ENCODE data around the gene GALK1. TPM values are rescaled to one million over a fixed set of nuclear protein-coding genes. Genes with fewer than 3 reads are reported as not detected.

The GALK1 gene
- total RNA-seq, 4 donors from 2014 or later: 8.7 to 18.3 (median 11.0) TPM

GRCh38 chr17:75808549-75808904 is 43.5 kb upstream of the GALK1 start:
- Histone ChIP-seq H3K9me3 (no peaks in the 10 kb centered on the region), H3K36me3 (peaks cover 0 to 36% of the 10 kb centered on the region in 2 donors), H3K4me3 (no peak overlapping the region), H3K27ac (peak overlapping the region; percentile 79 to 91 (median 82)), H3K4me1 (peaks cover 22 to 24% of the 10 kb centered on the region in 2 donors), H3K27me3 (no peaks in the 10 kb centered on the region)
- TF ChIP-seq, protein P1, sequence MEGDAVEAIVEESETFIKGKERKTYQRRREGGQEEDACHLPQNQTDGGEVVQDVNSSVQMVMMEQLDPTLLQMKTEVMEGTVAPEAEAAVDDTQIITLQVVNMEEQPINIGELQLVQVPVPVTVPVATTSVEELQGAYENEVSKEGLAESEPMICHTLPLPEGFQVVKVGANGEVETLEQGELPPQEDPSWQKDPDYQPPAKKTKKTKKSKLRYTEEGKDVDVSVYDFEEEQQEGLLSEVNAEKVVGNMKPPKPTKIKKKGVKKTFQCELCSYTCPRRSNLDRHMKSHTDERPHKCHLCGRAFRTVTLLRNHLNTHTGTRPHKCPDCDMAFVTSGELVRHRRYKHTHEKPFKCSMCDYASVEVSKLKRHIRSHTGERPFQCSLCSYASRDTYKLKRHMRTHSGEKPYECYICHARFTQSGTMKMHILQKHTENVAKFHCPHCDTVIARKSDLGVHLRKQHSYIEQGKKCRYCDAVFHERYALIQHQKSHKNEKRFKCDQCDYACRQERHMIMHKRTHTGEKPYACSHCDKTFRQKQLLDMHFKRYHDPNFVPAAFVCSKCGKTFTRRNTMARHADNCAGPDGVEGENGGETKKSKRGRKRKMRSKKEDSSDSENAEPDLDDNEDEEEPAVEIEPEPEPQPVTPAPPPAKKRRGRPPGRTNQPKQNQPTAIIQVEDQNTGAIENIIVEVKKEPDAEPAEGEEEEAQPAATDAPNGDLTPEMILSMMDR (IDR thresholded peaks at IDR 0.05 in 4 of 5, conservative IDR thresholded peaks at IDR 0.05 in 1 of 5): no peak
- TF ChIP-seq POLR2A (IDR thresholded peaks at IDR 0.05): no peak
- in situ Hi-C loops (cut with MboI; ENCODE audit: low sequenced_read_pairs in 4 of 4) (no loop called here), intact Hi-C loops (cut with DNase I; ENCODE audit: low total_unique reads) (no loop called here)
- ATAC-seq: peak in 1 of 2 donors; percentile 7
- DNase-seq: no peak

- in situ Hi-C loops (cut with MboI; ENCODE audit: low sequenced_read_pairs in 4 of 4): no loop called here
- Histone ChIP-seq H3K27me3 (no peaks in the 10 kb centered on the region), H3K27ac (peak overlapping the region; percentile 79 to 91 (median 82)), H3K36me3 (peaks cover 0 to 30% of the 10 kb centered on the region in 2 donors), H3K4me3 (no peak overlapping the region), H3K9me3 (no peaks in the 10 kb centered on the region), H3K4me1 (peaks cover 22 to 24% of the 10 kb centered on the region in 2 donors)
- DNase-seq: no peak
- intact Hi-C loops (cut with DNase I; ENCODE audit: low total_unique reads): no loop called here
- no peak for ATAC-seq
- TF ChIP-seq, protein P1 (IDR thresholded peaks at IDR 0.05 in 4 of 5, conservative IDR thresholded peaks at IDR 0.05 in 1 of 5): no peak
- TF ChIP-seq POLR2A (IDR thresholded peaks at IDR 0.05): no peak
Measured at GRCh38 chr17:75807861-75808260, 42.9 kb upstream of the GALK1 start.

- TF ChIP-seq, protein P1 (IDR thresholded peaks at IDR 0.05 in 4 of 5, conservative IDR thresholded peaks at IDR 0.05 in 1 of 5): no peak
- Histone ChIP-seq H3K36me3 (peaks cover 0 to 21% of the 10 kb centered on the region in 2 donors), H3K4me1 (peaks cover 22 to 24% of the 10 kb centered on the region in 2 donors), H3K27ac (peak overlapping the region in 1 of 4 donors; percentile 91), H3K27me3 (no peaks in the 10 kb centered on the region), H3K9me3 (no peaks in the 10 kb centered on the region), H3K4me3 (no peak overlapping the region)
- ATAC-seq (peak in 1 of 2 donors; percentile 18), DNase-seq (peak in 1 of 2 donors; percentile 18)
- intact Hi-C loops (cut with DNase I; ENCODE audit: low total_unique reads) (no loop called here), in situ Hi-C loops (cut with MboI; ENCODE audit: low sequenced_read_pairs in 4 of 4) (no loop called here)
Measured at GRCh38 chr17:75806822-75807500, 42.0 kb upstream of the GALK1 start.

DNA sequence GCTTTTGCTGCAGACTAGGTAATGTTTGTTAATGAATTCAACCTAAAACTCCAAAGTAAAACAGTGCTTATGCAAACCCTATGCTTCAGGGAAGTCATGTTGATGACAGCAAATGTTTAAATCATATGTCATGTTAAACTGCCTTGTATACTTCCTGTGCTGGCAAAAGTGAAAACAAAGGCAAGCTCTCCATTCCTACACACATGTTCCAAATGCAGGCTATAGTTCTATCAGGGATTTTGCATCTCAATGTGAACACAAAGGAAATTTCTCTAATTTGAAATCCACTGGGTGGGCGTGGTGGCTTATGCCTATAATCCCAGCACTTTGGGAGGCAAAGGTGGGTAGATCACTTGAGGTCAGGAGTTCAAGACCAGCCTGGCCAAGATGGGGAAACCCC is 38.9 kb upstream of the GALK1 start:
- ATAC-seq (no peak), DNase-seq (no peak)
- H3K27me3 ChIP-seq: no peaks in the 10 kb centered on the region
- H3K36me3 ChIP-seq: peaks cover 0 to 16% of the 10 kb centered on the region in 2 donors
- in situ Hi-C loops (cut with MboI; ENCODE audit: low sequenced_read_pairs in 4 of 4) (no loop called here), intact Hi-C loops (cut with DNase I; ENCODE audit: low total_unique reads) (no loop called here)
- H3K27ac ChIP-seq: no peak overlapping the region
- peaks cover 10 to 11% of the 10 kb centered on the region in 2 donors for H3K4me1 ChIP-seq
- TF ChIP-seq, protein P1 (IDR thresholded peaks at IDR 0.05 in 4 of 5, conservative IDR thresholded peaks at IDR 0.05 in 1 of 5): no peak
- TF ChIP-seq POLR2A (IDR thresholded peaks at IDR 0.05): no peak
- no peaks in the 10 kb centered on the region for H3K9me3 ChIP-seq
- H3K4me3 ChIP-seq: no peak overlapping the region

Data from gastrocnemius medialis (tissue), 4 donors.